GM12878 (cell line): ENCODE measurements around the gene CTIF. TPM values are rescaled to one million over a fixed set of nuclear protein-coding genes. Genes with fewer than 3 reads are reported as not detected.

ENCODE experiments used
- ATAC-seq: fragments of 200-7000 bp; cut with Tn5 transposase; 3 replicates; pipeline ENCODE4 v1.9.1; 2020; ENCODE audit warnings: mild to moderate bottlenecking, moderate library complexity
- BruUV-seq: library from RNA; stranded (reverse); fragments of 400-500 nt; replicated peaks from 2 replicates; lab custom pipeline; 2021; lab: Mats Ljungman, UMichigan
- CTCF ChIA-PET: fragments of 300-600 bp; sonication (Branson Sonifier 250); formaldehyde crosslinking; extraction: SDS; loops from one replicate; lab custom pipeline; 2021; ENCODE audit warnings: inconsistent platforms; lab: Yijun Ruan, JAX
- POLR2A ChIA-PET: fragments of 350-600 bp; formaldehyde crosslinking; extraction: SDS; loops from one replicate; lab custom pipeline; 2021; ENCODE audit warnings: inconsistent platforms; lab: Charles Lee
- RAD21 ChIA-PET: fragments of 300-600 bp; sonication (Branson Sonifier 250); formaldehyde crosslinking; loops from one replicate; lab custom pipeline; 2023; ENCODE audit warnings: antibody characterized with exemption; ENCODE audit not compliant: unreplicated experiment; lab: Charles Lee
- SMC1A ChIA-PET: fragments of 300-600 bp; sonication (Branson Sonifier 250); formaldehyde crosslinking; loops from one replicate; lab custom pipeline; 2023; ENCODE audit not compliant: unreplicated experiment, uncharacterized antibody; lab: Charles Lee
- DNase-seq: peaks from one replicate; pipeline ENCODE4 v3.0.0-alpha.2; 2011; ENCODE audit warnings: low read depth, low spot score
- FAIRE-seq: peaks from 3 replicates; lab custom pipeline; 2011; peaks lifted over from hg19 to GRCh38; lab: Jason Lieb, UNC
- H2AFZ ChIP-seq: 2 replicates; pipeline ENCODE4 v1.6.0; 2011; ENCODE audit warnings: low read depth, low read length, control low read depth; ENCODE audit not compliant: control insufficient read depth
- H3K27ac ChIP-seq: 2 replicates; pipeline ENCODE4 v1.5.1; 2011; ENCODE audit warnings: control low read depth; ENCODE audit not compliant: control insufficient read depth, insufficient read depth
- H3K27me3 ChIP-seq, 2 experiments: replicated peaks in 1 of 2; 2 replicates each; pipeline versions ENCODE4 v1.6.0 to v1.6.1; 2011; ENCODE audit warnings: low read length in 1 of 2; ENCODE audit not compliant: control insufficient read depth in 2 of 2, insufficient read depth in 2 of 2
- H3K36me3 ChIP-seq, 2 experiments: 2 replicates each; pipeline ENCODE4 v1.5.1; 2011; ENCODE audit warnings: low read length in 1 of 2; ENCODE audit not compliant: control insufficient read depth in 2 of 2, insufficient read depth in 2 of 2
- H3K4me1 ChIP-seq: 2 replicates; pipeline ENCODE4 v1.6.1; 2011; ENCODE audit warnings: mild to moderate bottlenecking, low read length, moderate library complexity, mixed read lengths; ENCODE audit not compliant: control insufficient read depth, insufficient read depth
- H3K4me2 ChIP-seq: 2 replicates; pipeline ENCODE4 v1.6.0; 2011; ENCODE audit warnings: control low read depth; ENCODE audit not compliant: control insufficient read depth, insufficient read depth
- H3K4me3 ChIP-seq: fragments of 200-600 bp; sonication (generic); 2 replicates; pipeline ENCODE4 v1.5.1; 2016
- H3K79me2 ChIP-seq: 2 replicates; pipeline ENCODE4 v1.6.0; 2011; ENCODE audit warnings: low read length; ENCODE audit not compliant: control insufficient read depth, insufficient read depth
- H3K9ac ChIP-seq: 2 replicates; pipeline ENCODE4 v1.8.0; 2011; ENCODE audit warnings: low read length, control low read depth, mixed read lengths; ENCODE audit not compliant: control insufficient read depth, insufficient read depth
- H3K9me3 ChIP-seq: replicated peaks from 3 replicates; pipeline ENCODE4 v1.5.1; 2011; ENCODE audit warnings: mild to moderate bottlenecking, low read length; ENCODE audit not compliant: control insufficient read depth, insufficient read depth
- H4K20me1 ChIP-seq: 2 replicates; pipeline ENCODE4 v1.6.0; 2011; ENCODE audit not compliant: control insufficient read depth, insufficient read depth
- ASH2L ChIP-seq: fragments of 300-600, 200-600 bp; sonication (generic); IDR thresholded peaks from 2 replicates; pipeline ENCODE4 v1.6.1; 2017; ENCODE audit warnings: low read depth, mild to moderate bottlenecking, borderline replicate concordance
- ATF7 ChIP-seq: fragments of 450-650 bp; IDR thresholded peaks from 2 replicates; pipeline ENCODE4 v1.6.1; 2016; ENCODE audit warnings: low read depth, mild to moderate bottlenecking
- IKZF1 ChIP-seq: fragments of 450-650 bp; conservative IDR thresholded peaks from 2 replicates; pipeline ENCODE4 v1.6.1; 2017; ENCODE audit warnings: antibody characterized with exemption, mild to moderate bottlenecking
- IKZF2 ChIP-seq, 2 experiments: fragments of 450-650 bp; IDR thresholded peaks; 2 replicates each; pipeline ENCODE4 v1.6.1; 2017; ENCODE audit warnings: mild to moderate bottlenecking in 2 of 2, moderate library complexity in 2 of 2
- KLF5 ChIP-seq: fragments of 450-650 bp; IDR thresholded peaks from 2 replicates; pipeline ENCODE4 v1.6.1; 2014; ENCODE audit warnings: mild to moderate bottlenecking; ENCODE audit not compliant: partially characterized antibody
- MTA2 ChIP-seq: fragments of 450-650 bp; IDR thresholded peaks from 2 replicates; pipeline ENCODE4 v1.6.1; 2016; ENCODE audit warnings: low read depth, mild to moderate bottlenecking, moderate library complexity
- POLR2AphosphoS5 ChIP-seq: IDR thresholded peaks from 2 replicates; pipeline ENCODE4 v1.6.1; 2011; ENCODE audit warnings: mild to moderate bottlenecking, low read length, inconsistent platforms
- SUZ12 ChIP-seq: fragments of 200-600 bp; sonication (generic); IDR thresholded peaks from one replicate; pipeline ENCODE4 v1.6.1; 2018; ENCODE audit warnings: antibody characterized with exemption, mild to moderate bottlenecking; ENCODE audit not compliant: unreplicated experiment
- TARDBP ChIP-seq: IDR thresholded peaks from 2 replicates; pipeline ENCODE4 v1.6.1; 2016; ENCODE audit warnings: borderline replicate concordance
- USF1 ChIP-seq: IDR thresholded peaks from 2 replicates; pipeline ENCODE4 v1.6.1; 2011; ENCODE audit warnings: borderline replicate concordance, low read depth, mild to moderate bottlenecking, moderate library complexity, mixed read lengths, low read length; ENCODE audit not compliant: insufficient read depth; ENCODE audit errors: extremely low read length
- USF2 ChIP-seq: IDR thresholded peaks from 2 replicates; pipeline ENCODE4 v1.6.1; 2011; ENCODE audit warnings: low read depth, low read length, improper control_type of control experiment, borderline replicate concordance
- ZBTB40 ChIP-seq: fragments of 450-650 bp; IDR thresholded peaks from 2 replicates; pipeline ENCODE4 v1.6.1; 2016; ENCODE audit warnings: mild to moderate bottlenecking, moderate library complexity, borderline replicate concordance
- ZNF207 ChIP-seq: fragments of 450-650 bp; IDR thresholded peaks from 2 replicates; pipeline ENCODE4 v1.6.1; 2014; ENCODE audit warnings: antibody characterized with exemption, mild to moderate bottlenecking, borderline replicate concordance
- WGBS: methylation state at CpG from one replicate; pipeline ENCODE4 v1.1.6; 2016; ENCODE audit warnings: low lambda C conversion rate; ENCODE audit not compliant: insufficient replicate concordance, insufficient coverage; ENCODE audit errors: missing lambda C conversion rate; 5-methylcytosine and 5-hydroxymethylcytosine counted together
- in situ Hi-C: fragments of 300-500 bp; cut with MboI; formaldehyde crosslinking; loops from 9 replicates; pipeline ENCODE4 v1.14.3; 2018; ENCODE audit warnings: mixed read lengths
- intact Hi-C: fragments of 100-400 bp; cut with micrococcal nuclease; formaldehyde crosslinking; loops from one replicate; pipeline ENCODE4 v1.14.2; 2022; ENCODE audit not compliant: unreplicated experiment
- polyA plus RNA-seq, 11 experiments: library from polyadenylated mRNA; depleted of rRNA in 4 of 11; unstranded in 6 of 11; stranded (reverse) in 5 of 11; fragments of >200 nt; fragmentation: Nextera tagmentation in 4 of 11; fragmentation: Illumina TruSeq in 1 of 11; extraction: Ambion mirVana in 4 of 11; extraction: Trizol in 1 of 11; gene quantifications; 1 replicate in 1 of 11; 2 replicates in 10 of 11; pipeline versions ENCODE4 v1.2.1 to v1.2.3, GENCODE V29; 2011 to 2016; ENCODE audit warnings: inconsistent platforms in 2 of 11, missing spikeins in 2 of 11, low read depth in 1 of 11
- total RNA-seq, 4 experiments: library from RNA; depleted of rRNA in 3 of 4; stranded (reverse); fragments of >200 nt in 3 of 4; fragmentation: Illumina TruSeq in 1 of 4; extraction: Trizol in 1 of 4; gene quantifications; 2 replicates each; pipeline versions ENCODE4 v1.2.1 to v1.2.3, GENCODE V29; 2013 to 2021
- TF ChIP-seq, protein P1 (sequence below): fragments of 450-650 bp; IDR thresholded peaks from 2 replicates; pipeline ENCODE4 v1.6.1; 2017; ENCODE audit warnings: antibody characterized with exemption, mild to moderate bottlenecking, moderate library complexity

Gene CTIF
- total and polyA plus RNA-seq, 10 of the 15 experiments (the other 5 are each of a cell fraction or from before 2014, with no cell fraction given): 0.06 to 11.6 (median 2.5) TPM

DNA sequence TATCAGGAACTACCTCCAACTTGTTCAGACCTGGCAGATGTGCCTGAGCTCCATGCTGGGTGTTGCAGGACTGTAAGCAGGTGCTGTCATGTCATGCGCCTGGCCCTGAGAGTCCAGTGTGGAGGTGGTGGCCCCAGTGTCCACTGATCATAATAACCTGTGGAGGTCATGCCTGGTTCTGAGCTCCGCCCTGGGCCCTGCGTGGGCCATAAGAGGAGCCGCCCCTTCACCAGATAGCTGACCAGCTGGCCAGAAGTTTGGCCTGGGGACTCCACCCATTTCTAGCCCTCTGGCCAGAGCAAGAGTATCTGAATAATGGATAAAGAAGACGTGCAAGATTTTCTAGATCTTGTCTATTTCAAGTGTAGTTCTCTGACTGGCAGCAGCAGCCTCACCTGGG, 72.4 kb downstream of the CTIF start (continued):
- TF ChIP-seq SUZ12 (no peak), USF2 (no peak), ASH2L (no peak), IKZF2 (IDR thresholded peaks at IDR 0.05) (no peak), POLR2AphosphoS5 (no peak), IKZF1 (no peak), ZNF207 (no peak)
- TF ChIP-seq, protein P1, sequence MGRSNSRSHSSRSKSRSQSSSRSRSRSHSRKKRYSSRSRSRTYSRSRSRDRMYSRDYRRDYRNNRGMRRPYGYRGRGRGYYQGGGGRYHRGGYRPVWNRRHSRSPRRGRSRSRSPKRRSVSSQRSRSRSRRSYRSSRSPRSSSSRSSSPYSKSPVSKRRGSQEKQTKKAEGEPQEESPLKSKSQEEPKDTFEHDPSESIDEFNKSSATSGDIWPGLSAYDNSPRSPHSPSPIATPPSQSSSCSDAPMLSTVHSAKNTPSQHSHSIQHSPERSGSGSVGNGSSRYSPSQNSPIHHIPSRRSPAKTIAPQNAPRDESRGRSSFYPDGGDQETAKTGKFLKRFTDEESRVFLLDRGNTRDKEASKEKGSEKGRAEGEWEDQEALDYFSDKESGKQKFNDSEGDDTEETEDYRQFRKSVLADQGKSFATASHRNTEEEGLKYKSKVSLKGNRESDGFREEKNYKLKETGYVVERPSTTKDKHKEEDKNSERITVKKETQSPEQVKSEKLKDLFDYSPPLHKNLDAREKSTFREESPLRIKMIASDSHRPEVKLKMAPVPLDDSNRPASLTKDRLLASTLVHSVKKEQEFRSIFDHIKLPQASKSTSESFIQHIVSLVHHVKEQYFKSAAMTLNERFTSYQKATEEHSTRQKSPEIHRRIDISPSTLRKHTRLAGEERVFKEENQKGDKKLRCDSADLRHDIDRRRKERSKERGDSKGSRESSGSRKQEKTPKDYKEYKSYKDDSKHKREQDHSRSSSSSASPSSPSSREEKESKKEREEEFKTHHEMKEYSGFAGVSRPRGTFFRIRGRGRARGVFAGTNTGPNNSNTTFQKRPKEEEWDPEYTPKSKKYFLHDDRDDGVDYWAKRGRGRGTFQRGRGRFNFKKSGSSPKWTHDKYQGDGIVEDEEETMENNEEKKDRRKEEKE: no peak

- H4K20me1 ChIP-seq: no peaks in the 10 kb centered on the region; the same call in 1 of the 2 replicates
- TF ChIP-seq USF1: no peak
- no peak for TF ChIP-seq MTA2
- no peak for TF ChIP-seq POLR2AphosphoS5
- no peak for TF ChIP-seq ATF7
- no peak for TF ChIP-seq TARDBP
- TF ChIP-seq ZBTB40: no peak
- no peak for TF ChIP-seq KLF5
Measured at GRCh38 chr18:48611785-48612480, 73.1 kb downstream of the CTIF start.

More at GRCh38 chr18:48611785-48612480, 73.1 kb downstream of the CTIF start:
- H3K9me3 ChIP-seq: no peaks in the 10 kb centered on the region
- no peak for DNase-seq
- CTCF ChIA-PET: no interaction called here
- no TSS peak for BruUV-seq
- no peak overlapping the region for H2AFZ ChIP-seq
- no peak overlapping the region for H3K9ac ChIP-seq
- H3K79me2 ChIP-seq: no peaks in the 10 kb centered on the region
- no peak for ATAC-seq
- no peak overlapping the region for H3K4me2 ChIP-seq
- in situ Hi-C loops: no loop called here
- SMC1A ChIA-PET: no interaction called here
- no peaks in the 10 kb centered on the region for H3K36me3 ChIP-seq
- no peak overlapping the region for H3K27ac ChIP-seq
- POLR2A ChIA-PET: no interaction called here
- no peak for FAIRE-seq
- WGBS: 66% methylated on average over 10 of the region's 10 CpGs
- no peak overlapping the region for H3K4me3 ChIP-seq
- RAD21 ChIA-PET: no interaction called here
- H3K4me1 ChIP-seq: no peaks in the 10 kb centered on the region; the same call in 1 of the 2 replicates
- H3K27me3 ChIP-seq: no peaks in the 10 kb centered on the region
- intact Hi-C loops: no loop called here
